Caco-2 (cell line): ENCODE data around the gene MROH7. TPM values are rescaled to one million over a fixed set of nuclear protein-coding genes. Genes with fewer than 3 reads are reported as not detected.

Experiments used
- BruUV-seq: library from RNA; stranded (reverse); fragments of 400-500 nt; replicated peaks from 2 replicates; lab custom pipeline; 2021; lab: Mats Ljungman, UMichigan
- CTCF ChIA-PET: fragments of 300-600 bp; sonication (Branson Sonifier 250); formaldehyde crosslinking; loops from one replicate; lab custom pipeline; 2022; ENCODE audit warnings: antibody characterized with exemption; lab: Charles Lee
- POLR2A ChIA-PET: fragments of 300-600 bp; sonication (Branson Sonifier 250); formaldehyde crosslinking; loops from one replicate; lab custom pipeline; 2022; ENCODE audit warnings: antibody characterized with exemption; lab: Charles Lee
- DNase-seq, 2 experiments: peaks; one replicate each; pipeline versions ENCODE4 v3.0.0 to v3.0.0-alpha.2; 2020 to 2022
- H3K27me3 ChIP-seq: replicated peaks from 2 replicates; pipeline ENCODE4 v1.6.0; 2011; ENCODE audit warnings: low read length; ENCODE audit not compliant: control insufficient read depth, insufficient read depth
- H3K36me3 ChIP-seq: 2 replicates; pipeline ENCODE4 v1.5.1; 2011; ENCODE audit warnings: low read length; ENCODE audit not compliant: control insufficient read depth, insufficient read depth
- H3K4me1 ChIP-seq: fragments of 250-450 bp; sonication (Bioruptor Pico); 2 replicates; pipeline ENCODE4 v1.5.1; 2020; ENCODE audit warnings: mild to moderate bottlenecking
- H3K4me3 ChIP-seq: 2 replicates; pipeline ENCODE4 v1.5.1; 2011; ENCODE audit warnings: low read depth, mild to moderate bottlenecking, control low read depth, low read length
- H3K9me3 ChIP-seq: fragments of 250-450 bp; sonication (Bioruptor Pico); 2 replicates; pipeline ENCODE4 v1.5.1; 2020; ENCODE audit warnings: mild to moderate bottlenecking, moderate library complexity
- H3K27ac Mint-ChIP-seq: one replicate; pipeline ENCODE4 v1.8.0; 2022; ENCODE audit warnings: mixed read lengths; ENCODE audit not compliant: unreplicated experiment
- H3K27me3 Mint-ChIP-seq: one replicate; pipeline ENCODE4 v1.8.0; 2022; ENCODE audit warnings: mixed read lengths; ENCODE audit not compliant: insufficient read depth, unreplicated experiment
- H3K36me3 Mint-ChIP-seq: one replicate; pipeline ENCODE4 v1.8.0; 2022; ENCODE audit warnings: mild to moderate bottlenecking, mixed read lengths; ENCODE audit not compliant: insufficient read depth, unreplicated experiment
- H3K4me1 Mint-ChIP-seq: one replicate; pipeline ENCODE4 v1.8.0; 2022; ENCODE audit warnings: low read depth, mixed read lengths; ENCODE audit not compliant: unreplicated experiment
- H3K4me3 Mint-ChIP-seq: one replicate; pipeline ENCODE4 v1.8.0; 2022; ENCODE audit warnings: mild to moderate bottlenecking, moderate library complexity, mixed read lengths; ENCODE audit not compliant: unreplicated experiment
- H3K9me3 Mint-ChIP-seq: one replicate; pipeline ENCODE4 v1.8.0; 2022; ENCODE audit warnings: mixed read lengths; ENCODE audit not compliant: unreplicated experiment
- intact Hi-C: fragments of 100-400 bp; cut with micrococcal nuclease; formaldehyde crosslinking; loops from one replicate; pipeline ENCODE4 v1.10.0; 2022; ENCODE audit not compliant: unreplicated experiment
- total RNA-seq: library from RNA; stranded (reverse); gene quantifications from 2 replicates; pipeline ENCODE4 v1.2.3, GENCODE V29; 2022
- TF ChIP-seq, protein P1 (sequence below), 2 experiments: fragments of 200-600 bp in 1 of 2; IDR thresholded peaks; 1 replicate in 1 of 2; 2 replicates in 1 of 2; pipeline versions ENCODE4 v1.5.1 to v1.8.0; 2011 to 2022; ENCODE audit warnings: antibody characterized with exemption in 1 of 2, control low read depth in 1 of 2, inconsistent platforms in 1 of 2, low read depth in 1 of 2, low read length in 1 of 2, mild to moderate bottlenecking in 1 of 2, moderate library complexity in 1 of 2; ENCODE audit not compliant: insufficient read depth in 1 of 2, severe bottlenecking in 1 of 2, unreplicated experiment in 1 of 2

MROH7 gene
- total RNA-seq, 1 experiment from 2014 or later = not detected

- TF ChIP-seq, protein P1, sequence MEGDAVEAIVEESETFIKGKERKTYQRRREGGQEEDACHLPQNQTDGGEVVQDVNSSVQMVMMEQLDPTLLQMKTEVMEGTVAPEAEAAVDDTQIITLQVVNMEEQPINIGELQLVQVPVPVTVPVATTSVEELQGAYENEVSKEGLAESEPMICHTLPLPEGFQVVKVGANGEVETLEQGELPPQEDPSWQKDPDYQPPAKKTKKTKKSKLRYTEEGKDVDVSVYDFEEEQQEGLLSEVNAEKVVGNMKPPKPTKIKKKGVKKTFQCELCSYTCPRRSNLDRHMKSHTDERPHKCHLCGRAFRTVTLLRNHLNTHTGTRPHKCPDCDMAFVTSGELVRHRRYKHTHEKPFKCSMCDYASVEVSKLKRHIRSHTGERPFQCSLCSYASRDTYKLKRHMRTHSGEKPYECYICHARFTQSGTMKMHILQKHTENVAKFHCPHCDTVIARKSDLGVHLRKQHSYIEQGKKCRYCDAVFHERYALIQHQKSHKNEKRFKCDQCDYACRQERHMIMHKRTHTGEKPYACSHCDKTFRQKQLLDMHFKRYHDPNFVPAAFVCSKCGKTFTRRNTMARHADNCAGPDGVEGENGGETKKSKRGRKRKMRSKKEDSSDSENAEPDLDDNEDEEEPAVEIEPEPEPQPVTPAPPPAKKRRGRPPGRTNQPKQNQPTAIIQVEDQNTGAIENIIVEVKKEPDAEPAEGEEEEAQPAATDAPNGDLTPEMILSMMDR (IDR thresholded peaks at IDR 0.05; ENCODE audit: insufficient read depth in 1 of 2, low read depth in 1 of 2, low read length in 1 of 2, severe bottlenecking in 1 of 2, unreplicated experiment in 1 of 2) = no peak
- no peak overlapping the region for H3K27ac Mint-ChIP-seq
- no peaks in the 10 kb centered on the region for H3K4me1 ChIP-seq
- H3K36me3 Mint-ChIP-seq = no peaks in the 10 kb centered on the region
- intact Hi-C loops = no loop called here
- no TSS peak for BruUV-seq
- no peak overlapping the region for H3K4me3 ChIP-seq
- CTCF ChIA-PET = no interaction called here
- H3K27me3 Mint-ChIP-seq = no peaks in the 10 kb centered on the region
- DNase-seq = no peak
- no peak overlapping the region for H3K4me3 Mint-ChIP-seq
- no peaks in the 10 kb centered on the region for H3K9me3 ChIP-seq
- POLR2A ChIA-PET = interaction anchor here (0.6 kb wide), 1 partner anchor 177 kb away, joined by 3 read pairs; no protein-coding TSS in a partner anchor
- H3K4me1 Mint-ChIP-seq = no peaks in the 10 kb centered on the region
- H3K27me3 ChIP-seq = no peaks in the 10 kb centered on the region
- H3K36me3 ChIP-seq = no peaks in the 10 kb centered on the region
- no peaks in the 10 kb centered on the region for H3K9me3 Mint-ChIP-seq
Observed at GRCh38 chr1:54666333-54666732, 24.7 kb downstream of the MROH7 start.

DNA sequence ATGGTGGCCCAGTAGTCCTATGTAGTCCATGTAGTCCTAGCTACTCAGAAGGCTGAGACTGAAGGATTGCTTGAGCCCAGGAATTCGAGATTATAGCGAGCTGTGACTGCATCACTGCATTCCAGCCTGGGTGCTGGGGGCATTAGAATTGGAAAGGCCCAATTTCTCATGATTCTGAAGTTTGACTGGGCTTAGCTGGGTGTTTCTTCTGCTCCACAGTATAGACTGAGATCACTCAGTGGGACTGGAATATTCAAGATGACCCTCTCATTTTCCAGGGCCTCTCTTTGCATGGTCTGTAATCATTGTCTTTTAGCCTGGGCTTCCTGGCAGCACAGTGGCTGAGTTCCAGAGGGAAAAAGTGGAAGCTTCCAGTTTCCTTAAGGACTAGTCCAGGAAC, 26.2 kb downstream of the MROH7 start:
- BruUV-seq = no TSS peak
- intact Hi-C loops = no loop called here
- H3K36me3 ChIP-seq = no peaks in the 10 kb centered on the region; the same call in 1 of the 2 replicates
- ChIA-PET CTCF (interaction anchor here (1.0 kb wide), 1 partner anchor 54 kb away, joined by 3 read pairs; no protein-coding TSS in a partner anchor), POLR2A (no interaction called here)
- no peaks in the 10 kb centered on the region for H3K4me1 ChIP-seq
- no peaks in the 10 kb centered on the region for H3K27me3 Mint-ChIP-seq
- no peak overlapping the region for H3K4me3 ChIP-seq
- H3K4me1 Mint-ChIP-seq = no peaks in the 10 kb centered on the region
- no peak overlapping the region for H3K27ac Mint-ChIP-seq
- no peaks in the 10 kb centered on the region for H3K9me3 Mint-ChIP-seq
- no peaks in the 10 kb centered on the region for H3K27me3 ChIP-seq
- H3K4me3 Mint-ChIP-seq = no peak overlapping the region
- no peaks in the 10 kb centered on the region for H3K9me3 ChIP-seq
- H3K36me3 Mint-ChIP-seq = no peaks in the 10 kb centered on the region
- DNase-seq = no peak
- TF ChIP-seq, protein P1 (IDR thresholded peaks at IDR 0.05; ENCODE audit: insufficient read depth in 1 of 2, low read depth in 1 of 2, low read length in 1 of 2, severe bottlenecking in 1 of 2, unreplicated experiment in 1 of 2) = no peak

DNA sequence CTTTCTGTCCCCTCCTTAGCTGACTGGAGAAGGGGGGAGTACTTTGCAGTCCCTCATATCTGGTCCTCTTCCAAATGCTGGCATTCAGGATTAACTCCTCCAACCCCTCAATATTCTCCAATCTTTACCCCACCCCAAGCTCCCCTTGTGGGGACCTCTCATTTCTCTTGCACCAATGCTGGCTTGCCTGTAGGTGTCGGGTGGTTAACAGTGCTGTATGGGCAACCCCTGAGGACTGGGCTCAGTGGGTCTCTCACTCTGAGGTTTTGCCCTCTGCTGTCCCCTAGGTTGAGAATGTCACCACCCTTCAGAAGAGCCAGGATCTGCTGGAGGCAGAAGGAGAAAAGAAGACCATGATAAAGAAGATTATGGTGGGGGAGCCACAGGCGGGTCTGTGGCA, 27.0 kb downstream of the MROH7 start:
- BruUV-seq = no TSS peak

More for the DNA sequence above, 27.0 kb downstream of the MROH7 start:
- H3K4me3 Mint-ChIP-seq = no peak overlapping the region
- H3K27ac Mint-ChIP-seq = no peak overlapping the region
- Histone ChIP-seq H3K4me1 (no peaks in the 10 kb centered on the region), H3K27me3 (no peaks in the 10 kb centered on the region), H3K36me3 (no peaks in the 10 kb centered on the region; the same call in 1 of the 2 replicates), H3K9me3 (no peaks in the 10 kb centered on the region), H3K4me3 (no peak overlapping the region)
- intact Hi-C loops = no loop called here
- no peaks in the 10 kb centered on the region for H3K36me3 Mint-ChIP-seq
- no peaks in the 10 kb centered on the region for H3K4me1 Mint-ChIP-seq
- no peak for DNase-seq
- H3K27me3 Mint-ChIP-seq = no peaks in the 10 kb centered on the region
- CTCF ChIA-PET = no interaction called here
- TF ChIP-seq, protein P1 (IDR thresholded peaks at IDR 0.05; ENCODE audit: insufficient read depth in 1 of 2, low read depth in 1 of 2, low read length in 1 of 2, severe bottlenecking in 1 of 2, unreplicated experiment in 1 of 2) = no peak
- POLR2A ChIA-PET = no interaction called here
- H3K9me3 Mint-ChIP-seq = no peaks in the 10 kb centered on the region
